ENCODE results near the gene RIMKLB.

RIMKLB gene

DNA sequence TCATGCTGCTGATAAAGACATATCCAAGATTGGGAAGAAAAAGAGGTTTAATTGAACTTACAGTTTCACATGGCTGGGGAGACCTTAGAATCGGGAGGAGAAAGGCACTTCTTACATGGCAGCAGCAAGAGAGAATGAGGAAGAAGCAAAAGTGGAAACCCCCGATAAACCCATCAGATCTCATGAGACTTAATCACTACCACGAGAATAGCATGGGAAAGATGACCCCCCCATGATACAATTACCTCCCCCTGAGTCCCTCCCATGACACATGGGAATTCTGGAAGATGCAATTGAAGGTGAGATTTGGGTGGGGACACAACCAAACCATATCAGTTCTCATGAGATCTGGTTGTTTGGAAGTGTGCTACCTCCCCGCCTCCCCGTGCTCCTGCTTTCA is 25.4 kb upstream of the RIMKLB start:
- TF ChIP-seq TAF1 (IDR thresholded peaks at IDR 0.05; ENCODE audit: borderline replicate concordance, low read depth, low read length) = no peak
- no peak for TF ChIP-seq POLR2AphosphoS5 (IDR thresholded peaks at IDR 0.05; ENCODE audit: low read depth, low read length)
- no peak for TF ChIP-seq POLR2A (IDR thresholded peaks at IDR 0.05; ENCODE audit: low read depth, low read length)
- peak; percentile 9 for FAIRE-seq

DNA sequence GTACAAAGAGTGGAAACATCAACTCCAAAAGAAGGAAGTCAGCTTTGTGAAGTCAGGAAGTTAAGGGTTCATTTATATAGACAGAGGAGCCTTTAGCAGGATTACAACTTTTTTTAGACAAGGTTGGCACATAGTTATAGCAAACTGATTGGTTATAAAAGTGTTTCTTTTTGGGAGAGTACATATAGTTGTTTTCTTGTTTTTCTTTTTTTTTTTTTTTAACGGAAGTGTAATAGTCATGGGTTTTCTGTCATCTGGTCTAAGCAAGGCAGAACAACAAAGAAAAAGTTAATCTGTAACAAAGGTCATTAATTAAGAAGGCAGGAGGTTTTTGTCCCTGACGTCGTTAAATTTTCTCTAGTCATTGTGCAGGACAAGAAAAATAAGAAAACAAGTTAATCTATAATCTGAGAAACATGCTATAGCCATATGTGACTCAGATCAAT is 22.2 kb upstream of the RIMKLB start:
- TF ChIP-seq POLR2AphosphoS5 (IDR thresholded peaks at IDR 0.05; ENCODE audit: low read depth, low read length) = no peak
- TF ChIP-seq POLR2A (IDR thresholded peaks at IDR 0.05; ENCODE audit: low read depth, low read length) = no peak
- no peak for TF ChIP-seq TAF1 (IDR thresholded peaks at IDR 0.05; ENCODE audit: borderline replicate concordance, low read depth, low read length)
- DNase-seq (ENCODE audit: insufficient read length) (no peak), FAIRE-seq (no peak)

More for the DNA sequence above, 25.4 kb upstream of the RIMKLB start:
- DNase-seq (ENCODE audit: insufficient read length) = no peak

DNA sequence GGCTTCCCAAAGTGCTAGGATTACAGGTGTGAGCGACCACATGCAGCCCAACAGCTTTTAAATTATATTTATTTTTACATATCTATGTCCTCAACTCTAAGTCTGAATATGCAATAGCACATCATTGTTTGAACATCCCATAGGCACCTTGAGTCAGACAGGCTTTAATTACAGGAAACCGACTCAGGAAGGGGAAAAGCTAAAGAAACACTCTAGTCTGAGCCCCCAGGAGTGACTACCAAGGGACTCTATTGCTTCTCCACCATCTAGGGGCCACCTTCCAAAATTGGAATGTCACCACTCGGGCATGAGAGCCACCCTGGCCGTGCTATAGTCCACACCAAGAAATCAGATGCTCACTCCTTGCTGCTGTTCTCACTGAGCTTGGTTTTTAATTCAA is 21.1 kb upstream of the RIMKLB start:
- FAIRE-seq (no peak), DNase-seq (ENCODE audit: insufficient read length) (no peak)
- no peak for TF ChIP-seq TAF1 (IDR thresholded peaks at IDR 0.05; ENCODE audit: borderline replicate concordance, low read depth, low read length)

GRCh38 chr12:8677362-8677761 is 20.4 kb upstream of the RIMKLB start:
- FAIRE-seq = no peak

DNA sequence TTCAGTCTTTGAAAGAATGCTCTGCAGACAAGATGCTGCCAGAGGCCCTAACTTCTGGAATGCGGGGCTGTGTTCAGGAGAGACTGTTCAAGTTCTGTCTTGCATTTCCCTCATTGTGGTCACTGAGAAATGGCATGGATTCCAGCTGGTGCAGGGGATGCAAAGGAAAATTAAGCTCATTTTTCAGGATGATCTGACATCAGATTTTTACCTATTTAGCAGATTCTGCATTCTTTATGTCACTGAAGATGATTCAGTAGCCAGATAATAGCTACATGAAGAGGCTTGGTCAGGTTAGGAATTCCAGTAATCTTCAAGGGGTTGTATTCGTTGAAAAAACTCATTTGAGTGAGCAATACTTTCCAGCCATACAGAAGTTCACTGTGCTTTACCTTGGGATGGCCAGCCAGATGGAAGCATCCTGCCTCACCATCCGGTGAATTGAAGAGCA is 19.1 kb upstream of the RIMKLB start:
- no peak for FAIRE-seq
- TF ChIP-seq POLR2AphosphoS5 (IDR thresholded peaks at IDR 0.05; ENCODE audit: low read depth, low read length) (no peak), POLR2A (IDR thresholded peaks at IDR 0.05; ENCODE audit: low read depth, low read length) (no peak), TAF1 (IDR thresholded peaks at IDR 0.05; ENCODE audit: borderline replicate concordance, low read depth, low read length) (no peak)
- DNase-seq (ENCODE audit: insufficient read length) = no peak

More at GRCh38 chr12:8677362-8677761, 20.4 kb upstream of the RIMKLB start:
- DNase-seq (ENCODE audit: insufficient read length) = no peak
- TF ChIP-seq TAF1 (IDR thresholded peaks at IDR 0.05; ENCODE audit: borderline replicate concordance, low read depth, low read length) = no peak
- TF ChIP-seq POLR2AphosphoS5 (IDR thresholded peaks at IDR 0.05; ENCODE audit: low read depth, low read length) = no peak
- TF ChIP-seq POLR2A (IDR thresholded peaks at IDR 0.05; ENCODE audit: low read depth, low read length) = no peak

DNA sequence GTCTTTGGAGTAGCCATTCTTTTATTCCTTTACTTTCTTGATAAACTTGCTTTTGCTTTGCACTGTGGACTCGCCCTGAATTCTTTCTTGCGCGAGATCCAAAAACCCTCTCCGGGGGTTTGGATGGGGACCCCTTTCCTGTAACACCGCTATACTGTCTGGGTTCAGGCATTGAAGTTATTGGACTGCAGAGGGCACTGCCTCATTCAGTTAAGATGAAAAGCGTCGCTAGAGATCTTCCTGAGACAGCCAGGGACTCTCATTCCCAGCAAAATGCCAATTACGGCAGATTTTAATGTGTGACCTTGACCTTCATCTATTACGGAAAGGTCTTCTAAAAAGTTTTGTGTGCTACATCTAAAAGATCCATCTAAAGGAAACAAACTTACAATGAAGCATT is 17.3 kb upstream of the RIMKLB start:
- TF ChIP-seq POLR2AphosphoS5 (IDR thresholded peaks at IDR 0.05; ENCODE audit: low read depth, low read length) (no peak), POLR2A (IDR thresholded peaks at IDR 0.05; ENCODE audit: low read depth, low read length) (no peak), TAF1 (IDR thresholded peaks at IDR 0.05; ENCODE audit: borderline replicate concordance, low read depth, low read length) (no peak)
- DNase-seq (ENCODE audit: insufficient read length) = no peak

DNA sequence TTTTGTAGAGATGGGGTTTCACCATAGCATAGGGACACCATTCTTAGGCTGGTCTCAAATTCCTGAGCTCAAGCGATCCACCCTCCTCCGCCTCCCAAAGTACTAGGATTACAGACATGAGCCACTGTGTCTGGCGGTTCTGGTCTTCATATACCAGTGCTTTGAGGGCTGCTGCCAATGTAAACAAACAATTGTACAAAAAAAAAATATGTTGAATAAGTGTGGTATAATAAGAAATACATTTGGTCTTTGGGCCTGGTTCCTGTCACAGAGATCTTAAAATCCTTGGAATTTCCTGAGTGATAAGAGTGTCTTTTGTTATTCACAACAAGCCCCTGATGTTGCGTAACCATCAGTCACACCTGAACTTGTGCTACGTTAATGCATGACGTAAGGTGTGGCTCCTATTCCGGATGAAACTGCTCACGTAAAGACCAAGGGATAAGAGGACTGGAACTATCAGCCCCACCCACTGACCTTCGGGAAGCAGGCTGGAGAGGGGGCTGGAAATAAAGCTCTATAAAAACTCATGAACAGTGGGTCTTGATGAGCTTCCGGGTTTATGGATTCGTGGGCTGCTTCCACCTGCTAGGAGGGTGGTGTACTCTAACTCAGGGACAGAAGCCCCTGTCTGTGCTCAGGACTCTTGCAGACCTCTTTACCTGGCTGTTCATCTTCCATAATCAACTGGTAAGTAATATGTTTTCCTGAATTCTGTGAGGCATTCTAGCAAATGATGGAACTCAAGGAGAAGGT is 16.5 kb upstream of the RIMKLB start:
- TF ChIP-seq POLR2AphosphoS5 (IDR thresholded peaks at IDR 0.05; ENCODE audit: low read depth, low read length) (no peak), POLR2A (IDR thresholded peaks at IDR 0.05; ENCODE audit: low read depth, low read length) (no peak), TAF1 (IDR thresholded peaks at IDR 0.05; ENCODE audit: borderline replicate concordance, low read depth, low read length) (no peak)
- no peak for DNase-seq (ENCODE audit: insufficient read length)
- FAIRE-seq = no peak

More for the DNA sequence above, 17.3 kb upstream of the RIMKLB start:
- FAIRE-seq = no peak

DNA sequence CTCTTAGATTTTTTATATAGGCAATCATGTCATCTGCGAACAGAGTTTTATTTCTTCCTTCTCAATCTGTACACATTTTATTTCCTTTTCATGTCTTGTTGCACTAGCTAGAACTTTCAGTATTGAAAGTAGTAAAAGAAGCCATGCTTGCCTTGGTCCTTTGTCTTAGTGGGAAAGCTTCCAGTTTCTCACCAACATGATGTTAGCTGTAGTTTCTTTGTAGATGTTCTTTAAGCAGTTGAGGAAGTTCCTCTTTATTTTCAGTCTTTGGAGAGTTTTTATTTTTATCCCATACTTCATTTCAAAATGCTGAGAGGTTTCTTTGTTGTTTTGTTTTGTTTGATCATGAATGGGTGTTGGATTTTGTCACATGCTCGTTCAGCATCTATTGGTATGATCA is 12.7 kb upstream of the RIMKLB start:
- DNase-seq (ENCODE audit: insufficient read length) (no peak), FAIRE-seq (no peak)
- TF ChIP-seq TAF1 (IDR thresholded peaks at IDR 0.05; ENCODE audit: borderline replicate concordance, low read depth, low read length) (no peak), POLR2AphosphoS5 (IDR thresholded peaks at IDR 0.05; ENCODE audit: low read depth, low read length) (no peak), POLR2A (IDR thresholded peaks at IDR 0.05; ENCODE audit: low read depth, low read length) (no peak)

DNA sequence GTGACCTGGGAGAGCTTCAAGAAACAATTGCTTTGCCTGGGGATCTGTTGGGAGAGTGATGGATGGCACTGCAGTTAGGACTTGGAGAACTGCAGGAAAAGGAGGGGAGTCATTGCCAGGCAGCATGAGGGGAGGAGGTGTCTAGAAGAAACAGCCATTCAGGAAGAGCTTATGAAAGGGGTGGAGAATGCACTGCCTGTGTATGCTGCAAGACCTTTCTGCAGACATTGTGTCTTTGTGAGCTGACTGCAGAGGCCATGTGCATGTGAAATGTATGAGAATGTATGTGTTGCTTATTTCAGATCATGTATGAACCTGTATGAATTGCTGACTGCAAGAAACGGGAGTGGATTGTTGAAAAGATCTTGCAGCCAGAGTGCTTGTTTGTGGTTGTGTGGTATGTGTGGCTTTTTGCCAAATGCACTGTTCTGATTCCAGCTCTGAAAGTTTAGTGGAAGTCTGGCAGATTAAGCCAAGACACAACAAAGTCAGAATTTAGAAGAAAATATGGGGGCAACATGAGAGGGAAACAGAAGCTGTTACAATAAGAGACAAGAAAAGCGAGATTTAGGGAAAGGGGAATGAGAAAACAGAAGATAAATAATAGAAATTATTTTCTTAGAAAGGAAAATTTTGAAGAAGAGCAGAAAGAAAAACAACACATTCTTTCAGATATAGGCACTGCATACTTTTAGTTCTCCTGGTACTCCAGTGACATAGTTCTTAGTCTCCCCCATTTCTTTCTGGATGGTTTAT is 9.8 kb upstream of the RIMKLB start:
- TF ChIP-seq POLR2A (IDR thresholded peaks at IDR 0.05; ENCODE audit: low read depth, low read length) = no peak
- TF ChIP-seq TAF1 (IDR thresholded peaks at IDR 0.05; ENCODE audit: borderline replicate concordance, low read depth, low read length) = no peak
- no peak for TF ChIP-seq POLR2AphosphoS5 (IDR thresholded peaks at IDR 0.05; ENCODE audit: low read depth, low read length)
- FAIRE-seq (peak; percentile 74), DNase-seq (ENCODE audit: insufficient read length) (peak; percentile 15)

DNA sequence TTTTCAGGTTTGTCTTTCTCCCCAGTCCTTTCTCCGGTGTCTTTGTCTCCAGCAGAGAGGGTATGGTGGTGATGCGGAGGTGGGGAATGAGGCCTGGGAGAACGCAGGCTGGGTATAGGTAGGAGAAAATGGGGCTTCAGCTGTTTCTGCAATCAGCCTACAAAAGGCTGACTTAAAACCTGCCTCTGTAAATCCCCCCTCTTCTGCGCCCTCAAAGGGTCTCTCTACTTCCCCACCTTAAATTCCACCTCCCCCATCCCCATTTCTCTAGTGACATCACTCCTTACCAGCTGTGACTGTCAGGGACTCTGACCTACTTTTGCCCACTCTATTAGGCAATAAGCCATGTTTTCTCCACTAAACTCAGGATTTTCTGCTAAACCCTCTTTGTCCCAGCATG is 8.1 kb upstream of the RIMKLB start:
- TF ChIP-seq POLR2A (IDR thresholded peaks at IDR 0.05; ENCODE audit: low read depth, low read length) (no peak), TAF1 (IDR thresholded peaks at IDR 0.05; ENCODE audit: borderline replicate concordance, low read depth, low read length) (no peak), POLR2AphosphoS5 (IDR thresholded peaks at IDR 0.05; ENCODE audit: low read depth, low read length) (no peak)
- DNase-seq (ENCODE audit: insufficient read length) (no peak), FAIRE-seq (no peak)

GRCh38 chr12:8692573-8692972 is 5.2 kb upstream of the RIMKLB start:
- no peak for TF ChIP-seq POLR2AphosphoS5 (IDR thresholded peaks at IDR 0.05; ENCODE audit: low read depth, low read length)
- no peak for TF ChIP-seq TAF1 (IDR thresholded peaks at IDR 0.05; ENCODE audit: borderline replicate concordance, low read depth, low read length)
- TF ChIP-seq POLR2A (IDR thresholded peaks at IDR 0.05; ENCODE audit: low read depth, low read length) = no peak
- no peak for DNase-seq (ENCODE audit: insufficient read length)
- peak; percentile 65 for FAIRE-seq

DNA sequence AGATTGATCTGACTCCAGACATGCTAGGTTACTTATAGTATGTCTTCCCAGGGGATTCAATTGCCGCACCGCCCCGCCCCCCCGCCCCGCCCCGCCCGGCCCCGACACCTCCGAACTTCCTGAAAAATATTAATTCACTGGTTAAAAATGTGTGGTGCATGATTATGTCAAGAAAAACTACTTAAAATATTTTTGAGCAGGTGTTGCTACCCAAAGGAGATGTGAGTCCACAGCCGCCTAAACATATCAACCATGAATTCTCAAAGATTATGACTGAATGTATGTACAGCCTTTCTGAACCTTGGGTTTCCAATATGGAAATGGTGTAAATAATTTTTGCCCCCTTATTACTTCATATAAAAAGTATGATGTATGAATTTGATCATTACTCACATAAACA is 2.7 kb upstream of the RIMKLB start:
- DNase-seq (ENCODE audit: insufficient read length) = no peak
- FAIRE-seq = no peak
- TF ChIP-seq POLR2AphosphoS5 (IDR thresholded peaks at IDR 0.05; ENCODE audit: low read depth, low read length) (no peak), POLR2A (IDR thresholded peaks at IDR 0.05; ENCODE audit: low read depth, low read length) (no peak), TAF1 (IDR thresholded peaks at IDR 0.05; ENCODE audit: borderline replicate concordance, low read depth, low read length) (no peak)
